ENCODE measurements around the gene TMEM144.

- TF ChIP-seq CTCF (IDR thresholded peaks at IDR 0.05) (no peak), EZH2 (IDR thresholded peaks at IDR 0.05) (no peak)
Measured at GRCh38 chr4:158186815-158187214, 23.5 kb upstream of the TMEM144 start.

Measured in neural progenitor cell (in vitro differentiated cells).